Head of caudate nucleus (tissue), 42 donors: ENCODE measurements around the gene YPEL3.
"Not testable (repeated sequence)": the region's sequence is repeated elsewhere in the genome, so short reads cannot be mapped to it uniquely, and the experiment has no call there.

Experiments
- DNase-seq, 42 donors: peaks; one replicate each; pipeline versions ENCODE4 v3.0.0 to v3.0.0-alpha.2; 2020 to 2021; ENCODE audit warnings: mixed read lengths in 7 of 42
- intact Hi-C: fragments of 100-400 bp; cut with DNase I; formaldehyde crosslinking; loops from one replicate; pipeline ENCODE4 v1.15.0; 2022

Gene YPEL3, protein sequence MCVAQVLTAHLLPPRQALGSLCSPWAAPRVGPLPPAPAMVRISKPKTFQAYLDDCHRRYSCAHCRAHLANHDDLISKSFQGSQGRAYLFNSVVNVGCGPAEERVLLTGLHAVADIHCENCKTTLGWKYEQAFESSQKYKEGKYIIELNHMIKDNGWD

DNA sequence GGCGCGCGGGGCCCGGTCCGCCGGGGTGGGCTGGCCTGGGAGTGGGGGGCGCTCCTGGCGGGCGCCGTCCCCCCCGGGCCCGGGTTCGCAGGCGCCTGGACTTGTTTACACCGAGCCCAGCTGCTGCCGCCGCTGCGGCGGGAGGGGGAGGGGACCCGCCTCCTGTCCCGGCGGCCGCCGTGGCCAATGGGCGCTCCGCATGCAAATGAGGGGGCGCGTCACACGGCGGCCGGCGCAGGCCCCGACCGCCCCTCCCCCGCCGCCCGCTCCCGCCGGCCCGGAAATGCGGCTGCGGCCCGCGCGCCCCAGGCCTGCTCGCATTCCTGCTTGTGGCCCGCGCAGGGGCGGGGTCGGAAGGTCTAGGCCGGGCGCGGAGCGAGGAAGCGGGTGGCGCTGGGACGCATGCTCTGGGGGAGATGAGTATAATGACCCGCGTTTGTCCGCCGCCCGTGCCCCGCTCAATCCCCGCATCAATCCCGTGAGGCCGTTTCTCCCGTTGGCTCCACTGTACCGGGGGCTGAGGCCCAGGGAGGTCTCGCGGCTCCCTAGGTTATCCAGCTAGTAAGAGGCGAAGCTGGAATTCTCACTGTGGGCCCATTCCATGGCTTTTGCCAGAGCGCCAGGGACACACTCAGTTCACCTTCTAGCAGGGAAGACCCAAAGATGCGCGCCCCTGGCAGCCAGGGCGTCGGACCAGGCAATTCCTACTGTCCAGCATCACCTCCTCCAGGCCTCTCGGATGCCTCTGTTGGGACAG, at the start of gene YPEL3:
TSS of gene YPEL3 (minus strand) at position 109 of the 757 bp plus-strand sequence. CDS start 731 bp downstream, outside the sequence.
- peak; percentile 83 to 97 (median 93) for DNase-seq
- intact Hi-C loops = no loop called here

DNA sequence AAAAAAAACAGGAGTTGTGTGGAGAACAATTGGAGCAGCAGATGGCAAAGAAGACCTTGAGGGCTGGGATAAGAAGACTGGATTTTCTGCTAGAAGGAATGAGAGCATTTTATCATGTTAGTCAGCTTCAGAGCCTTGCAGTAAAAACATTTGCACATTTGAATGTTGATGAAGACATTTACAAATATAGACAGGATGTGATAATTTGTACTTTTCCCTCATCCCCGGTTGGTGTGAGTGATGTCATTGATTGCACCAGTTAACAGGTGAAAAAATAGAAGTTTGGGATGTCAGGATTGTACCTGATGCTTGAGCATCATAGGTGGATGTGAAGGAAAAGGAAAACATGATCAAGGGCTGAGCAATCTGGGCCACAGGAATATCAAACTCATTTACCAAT, 49.6 kb upstream of the YPEL3 start:
- DNase-seq = no peak
- intact Hi-C loops = no loop called here

DNA sequence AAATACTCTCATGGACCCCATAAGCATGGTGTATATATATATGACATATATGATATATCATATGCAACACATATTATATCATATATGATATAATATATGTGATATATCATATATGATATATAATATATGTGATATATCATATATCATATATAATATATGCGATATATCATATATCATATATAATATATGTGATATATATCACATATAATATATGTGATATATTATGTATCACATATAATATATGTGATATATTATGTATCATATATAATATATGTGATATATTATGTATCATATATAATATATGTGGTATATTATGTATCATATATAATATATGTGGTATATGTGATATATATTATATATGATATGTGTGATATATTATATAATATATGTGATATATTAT, 48.9 kb upstream of the YPEL3 start:
- no peak for DNase-seq
- intact Hi-C loops = no loop called here

DNA sequence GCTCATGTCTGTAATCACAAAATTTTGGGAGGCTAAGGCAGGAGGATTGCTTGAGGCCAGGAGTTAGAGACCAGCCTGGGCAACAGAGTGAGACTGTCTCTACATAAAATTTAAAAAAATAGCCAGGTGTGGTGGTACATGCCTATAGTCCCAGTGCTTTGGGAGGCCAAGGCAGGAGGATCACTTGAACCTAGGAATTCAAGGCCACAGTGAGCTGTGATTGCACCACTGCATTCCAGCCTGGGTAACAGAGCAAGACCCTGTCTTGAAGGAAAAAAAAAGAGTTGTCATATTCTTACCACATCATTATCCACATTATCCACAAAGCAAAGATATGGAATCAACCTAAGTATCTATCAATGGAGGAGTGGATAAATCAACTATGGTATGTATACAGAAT, 48.0 kb upstream of the YPEL3 start:
- intact Hi-C loops = no loop called here
- no peak for DNase-seq

DNA sequence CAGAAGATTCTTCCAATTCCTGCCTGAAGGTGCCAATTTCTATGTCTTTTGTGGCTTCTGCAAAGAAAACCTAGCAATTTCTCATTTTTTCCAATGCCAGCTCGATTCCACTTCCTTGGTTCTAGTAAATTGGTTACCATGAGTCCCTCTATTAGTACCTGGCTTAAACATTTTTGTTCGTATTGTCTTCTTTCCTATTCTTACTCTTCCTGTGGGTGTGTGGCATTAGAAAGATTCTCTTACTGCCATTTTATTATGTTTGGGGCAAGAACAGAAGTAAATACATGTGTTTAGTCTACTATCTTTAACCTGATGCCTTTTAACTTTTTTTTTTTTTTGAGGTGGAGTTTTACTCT, 47.3 kb upstream of the YPEL3 start:
- intact Hi-C loops = no loop called here
- DNase-seq = no peak

DNA sequence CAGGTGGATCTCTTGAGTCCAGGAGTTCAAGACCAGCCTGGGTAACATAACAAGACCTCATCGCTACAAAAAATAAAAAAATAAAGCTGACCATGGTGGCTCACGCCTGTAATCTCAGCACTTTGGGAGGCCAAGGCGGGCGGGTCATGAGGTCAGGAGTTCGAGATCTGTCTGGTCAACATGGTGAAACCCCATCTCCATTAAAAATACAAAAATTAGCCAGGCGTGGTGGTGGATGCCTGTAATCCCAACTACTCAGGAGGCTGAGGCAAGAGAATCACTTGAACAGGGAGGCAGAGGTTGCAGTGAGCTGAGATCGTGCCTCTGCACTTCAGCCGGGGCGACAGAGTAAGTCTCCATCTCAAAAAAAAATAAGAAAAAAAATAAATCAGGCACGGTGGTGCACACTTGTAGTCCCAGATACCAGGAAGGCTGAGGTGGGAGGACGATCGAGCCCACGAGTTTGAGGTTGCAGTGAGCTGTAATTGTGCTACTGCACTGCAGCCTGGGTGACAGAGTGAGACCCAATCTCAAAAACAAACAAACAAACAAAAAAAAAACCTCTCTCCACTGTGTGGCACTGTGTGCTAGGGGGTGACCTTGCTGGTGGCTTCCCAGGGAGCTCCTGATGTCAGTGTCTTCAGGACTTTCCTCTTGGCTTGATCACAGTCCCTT, 46.8 kb upstream of the YPEL3 start:
- intact Hi-C loops = no loop called here
- peak in 1 of 42 donors; percentile 12 for DNase-seq

DNA sequence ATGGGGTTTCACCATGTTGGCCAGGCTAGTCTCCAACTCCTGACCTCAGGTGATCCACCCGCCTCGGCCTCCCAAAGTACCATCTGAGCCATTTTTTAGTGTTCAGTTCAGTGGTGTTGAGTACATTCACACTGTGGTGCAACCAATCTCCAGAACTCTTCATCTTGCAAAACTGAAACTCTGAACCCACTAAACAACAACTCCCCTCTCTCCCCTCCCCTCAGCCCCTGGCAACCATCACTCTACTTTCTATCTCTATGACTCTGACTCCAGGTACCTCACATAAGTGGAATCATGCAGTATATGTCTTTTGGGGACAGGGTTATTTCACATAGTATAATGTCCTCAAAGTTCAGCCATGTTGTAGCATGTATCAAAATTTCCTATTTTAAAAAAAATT, 45.7 kb upstream of the YPEL3 start:
- no peak for DNase-seq
- intact Hi-C loops = no loop called here

DNA sequence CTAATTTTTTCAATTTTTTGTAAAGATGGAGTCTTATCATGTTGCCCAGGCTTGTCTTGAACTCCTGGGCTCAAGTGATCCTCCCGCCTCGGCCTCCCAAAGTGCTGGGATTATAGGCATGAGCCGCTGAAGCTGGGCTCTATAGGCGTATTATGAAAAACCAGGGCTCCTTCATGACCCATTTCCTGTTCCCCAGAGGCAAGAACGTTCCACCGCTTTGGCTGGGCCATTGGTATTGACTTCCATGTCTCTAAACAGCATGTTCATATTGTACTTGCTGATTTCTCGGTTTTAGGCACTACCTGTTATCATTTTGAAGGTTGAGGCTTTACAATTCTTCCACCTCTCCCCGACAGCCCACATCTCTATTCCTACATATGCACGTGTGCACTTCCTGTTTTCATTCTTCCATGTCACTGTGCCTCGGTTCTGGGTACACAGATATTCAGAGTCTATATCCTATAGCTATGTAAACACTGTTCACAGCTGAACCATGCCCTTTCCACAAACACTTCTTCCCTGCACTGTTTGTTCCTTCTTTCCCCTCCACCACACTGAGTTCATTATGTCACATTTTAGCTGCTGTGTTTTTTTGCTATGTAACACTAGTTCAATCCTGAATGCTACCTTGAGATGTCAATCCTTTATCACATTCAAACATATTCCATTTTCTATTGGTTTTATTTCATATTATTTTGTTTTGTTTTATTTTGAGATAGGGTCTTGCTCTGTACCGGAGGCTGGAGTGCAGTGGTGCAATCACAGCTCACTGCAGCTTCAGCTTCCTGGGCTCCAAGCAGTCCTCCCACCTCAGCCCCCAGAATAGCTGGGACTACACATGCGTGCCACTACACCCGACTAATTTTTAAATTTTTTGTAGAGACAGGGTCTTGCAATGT, 43.8 kb upstream of the YPEL3 start:
- intact Hi-C loops = no loop called here

DNA sequence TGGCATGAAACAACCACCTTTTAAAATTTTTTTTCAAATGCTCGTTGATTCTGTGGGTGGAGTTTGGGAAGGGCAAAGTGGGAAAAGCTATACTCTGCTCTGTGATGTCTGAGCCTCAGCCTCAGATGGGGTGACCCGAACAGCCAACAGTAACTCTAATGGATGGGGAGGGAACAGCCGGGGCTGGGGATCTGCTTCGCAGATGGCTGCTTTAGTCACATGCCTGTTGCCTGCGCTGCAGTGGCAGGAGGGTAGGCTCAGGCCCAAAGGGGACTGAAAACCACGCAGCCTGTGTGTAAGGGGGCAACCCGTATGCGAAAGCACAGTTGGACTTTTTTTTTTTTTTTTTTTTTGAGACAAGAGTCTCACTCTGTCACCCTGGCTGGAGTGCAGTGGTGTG, 41.9 kb upstream of the YPEL3 start:
- peak in 20 of 42 donors; percentile 7 to 55 (median 22) for DNase-seq
- intact Hi-C loops = no loop called here

More for the DNA sequence above, 43.8 kb upstream of the YPEL3 start:
- no peak for DNase-seq

DNA sequence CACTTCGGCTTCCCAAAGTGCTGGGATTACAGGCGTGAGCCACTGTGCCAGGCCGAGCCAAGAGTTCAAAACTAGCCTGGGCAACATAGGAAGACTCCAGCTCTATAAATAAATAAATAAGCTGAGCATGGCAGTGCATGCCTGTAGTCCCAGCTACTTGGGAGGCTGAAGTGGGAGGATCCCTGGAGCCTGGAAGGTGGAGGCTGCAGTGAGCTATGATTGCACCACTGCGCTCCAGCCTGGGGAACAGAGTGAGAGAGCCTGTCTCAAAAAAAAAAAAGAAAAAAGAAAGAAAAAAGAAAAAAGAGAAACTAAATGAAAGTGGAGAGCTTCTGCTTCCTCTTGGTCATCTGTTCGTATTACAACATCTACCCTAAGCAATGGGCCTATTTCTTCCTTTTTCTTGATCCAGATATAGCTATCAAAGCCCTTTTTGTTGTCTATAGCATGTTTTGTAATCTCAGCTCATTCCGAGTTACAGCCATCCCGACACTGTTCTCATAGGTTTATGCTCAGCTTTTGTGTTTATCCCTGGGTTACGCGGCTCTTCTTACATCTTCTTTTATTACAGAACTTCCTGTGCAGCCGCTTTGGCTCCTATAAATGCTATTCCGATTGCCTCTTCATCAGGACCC, 41.1 kb upstream of the YPEL3 start:
- no peak for DNase-seq
- intact Hi-C loops = no loop called here

DNA sequence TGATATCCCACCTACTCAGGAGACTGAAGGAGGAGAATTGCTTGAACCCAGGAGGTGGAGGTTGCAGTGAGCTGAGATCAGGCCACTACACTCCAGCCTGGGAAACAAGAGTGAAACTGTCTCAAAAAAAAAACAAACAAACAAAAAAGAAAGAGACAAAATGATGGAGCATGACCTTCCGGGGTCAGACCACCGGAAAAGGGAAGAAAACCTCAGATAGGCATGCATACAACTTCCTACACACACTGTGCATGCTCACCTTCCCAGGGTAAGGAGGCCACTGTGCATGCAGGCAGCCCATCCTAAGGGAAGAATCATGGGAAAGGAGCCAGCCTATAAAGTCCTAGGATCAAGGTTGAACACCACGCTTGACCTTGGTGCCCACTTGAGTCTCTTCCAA, 36.6 kb upstream of the YPEL3 start:
- intact Hi-C loops = no loop called here
- DNase-seq = no peak

DNA sequence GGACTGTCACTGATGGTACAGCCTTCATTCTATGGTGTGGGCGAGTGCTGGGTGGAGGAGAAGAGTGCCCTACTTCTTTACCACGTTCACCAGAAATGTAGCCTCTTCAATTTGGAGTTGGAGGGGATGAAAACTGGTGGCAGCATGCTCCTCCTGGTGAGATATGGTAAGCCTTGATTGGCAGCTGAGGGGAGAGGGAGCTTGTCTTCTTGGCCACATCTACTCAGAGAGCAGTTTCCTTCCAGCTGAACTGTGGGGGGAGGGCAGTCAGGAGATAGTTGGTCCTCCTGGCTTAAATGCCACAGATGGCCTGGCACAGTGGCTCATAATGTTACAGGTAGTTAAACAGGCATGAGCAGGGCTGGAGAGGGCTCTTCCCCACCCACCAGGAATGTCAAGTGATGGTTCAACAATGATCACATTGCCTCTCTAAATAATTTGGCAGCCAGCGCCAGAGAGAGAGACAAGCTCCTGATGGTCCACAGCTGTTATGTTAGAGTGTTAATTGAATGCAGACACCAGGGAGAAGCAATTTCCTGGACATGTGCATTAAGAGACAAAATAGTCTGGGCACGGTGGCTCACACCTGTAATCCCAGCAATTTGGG, 36.0 kb upstream of the YPEL3 start:
- intact Hi-C loops = no loop called here
- no peak for DNase-seq

DNA sequence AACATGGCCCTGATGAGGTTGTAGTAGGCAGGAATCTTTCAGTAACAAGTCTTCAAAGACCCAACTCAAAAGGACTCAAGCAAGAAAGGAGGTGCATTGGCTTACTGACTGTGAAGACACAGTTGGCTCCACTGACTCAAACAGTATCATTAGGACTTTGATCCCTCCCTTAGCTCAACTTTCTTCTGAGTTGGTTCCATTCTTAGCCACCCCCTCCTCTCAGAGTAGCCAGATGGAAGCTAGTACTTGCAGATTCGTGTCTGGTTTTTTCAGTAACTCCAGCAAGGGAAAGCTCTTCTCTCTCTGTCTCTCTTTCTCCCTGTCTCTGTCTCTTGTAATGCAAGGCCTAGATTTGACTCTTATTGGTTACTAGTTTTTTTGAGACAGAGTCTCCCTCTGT, 32.0 kb upstream of the YPEL3 start:
- DNase-seq = no peak
- intact Hi-C loops = no loop called here

DNA sequence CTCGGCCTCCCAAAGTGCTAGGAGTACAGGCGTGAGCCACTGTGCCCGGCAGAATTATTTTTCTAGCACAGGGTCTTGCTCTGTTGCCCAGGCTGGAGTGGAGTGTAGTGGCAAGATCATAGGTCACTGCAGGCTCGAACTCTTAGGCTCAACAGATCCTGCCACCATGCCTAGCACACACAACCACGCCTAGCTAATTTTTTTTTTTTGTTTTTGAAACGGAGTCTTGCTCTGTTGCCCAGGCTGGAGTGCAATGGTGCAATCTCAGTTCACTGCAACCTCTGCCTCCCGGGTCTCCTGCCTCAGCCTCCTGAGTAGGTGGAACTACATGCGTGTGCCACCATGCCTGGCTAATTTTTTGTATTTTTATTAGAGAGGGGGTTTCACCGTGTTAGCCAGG, 29.7 kb upstream of the YPEL3 start:
- DNase-seq, intact Hi-C loops: not testable (repeated sequence)

DNA sequence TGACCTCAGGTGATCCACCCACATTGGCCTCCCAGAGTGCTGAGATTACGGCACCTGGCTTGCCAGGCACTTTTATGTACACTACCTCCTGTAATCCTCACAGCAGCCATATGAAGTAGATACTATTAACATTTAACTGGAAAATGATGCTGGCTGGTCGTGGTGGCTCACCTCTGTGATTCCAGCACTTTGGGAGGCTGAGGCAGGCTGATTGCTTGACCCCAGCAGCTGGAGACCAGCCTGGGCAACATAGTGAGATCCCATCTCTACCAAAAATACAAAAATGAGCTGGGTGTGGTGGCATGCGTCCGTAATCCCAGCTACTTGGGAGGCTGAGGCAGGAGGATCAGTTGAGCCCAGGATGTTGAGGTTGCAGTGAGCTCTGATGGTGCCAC, 29.0 kb upstream of the YPEL3 start:
- intact Hi-C loops = loop anchor here (5.0 kb wide), 1 partner anchor 58 kb away; the partner anchor contains the start of gene ALDOA
- DNase-seq = no peak

DNA sequence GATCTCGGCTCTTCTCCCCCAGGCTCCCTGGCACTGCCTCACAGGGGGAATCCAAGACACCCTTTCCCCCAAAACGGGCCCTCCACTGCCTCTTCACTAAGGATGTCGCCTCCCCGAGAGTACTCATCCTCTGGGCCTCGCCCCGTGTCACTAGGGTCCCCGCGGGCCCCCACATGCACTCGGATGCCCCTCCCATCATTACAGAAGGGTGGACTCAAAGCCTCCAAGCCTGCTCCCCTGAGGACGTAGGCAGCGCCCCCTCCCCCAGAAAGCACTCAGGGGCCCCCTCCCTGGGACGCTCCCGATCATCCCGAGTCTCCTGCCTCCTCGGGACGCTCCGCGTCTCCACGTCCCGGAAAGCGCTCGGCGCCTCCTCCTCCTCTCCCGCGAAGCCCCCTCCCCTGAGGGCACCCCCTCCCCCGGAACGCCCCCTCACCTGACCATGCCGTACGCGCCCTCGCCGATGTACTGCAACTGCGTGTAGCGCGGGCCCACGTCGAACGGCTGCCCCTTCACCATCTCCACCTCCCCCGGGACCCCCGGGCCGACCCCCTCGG, 26.7 kb upstream of the YPEL3 start:
- intact Hi-C loops = loop anchor here (5.0 kb wide), 1 partner anchor 55 kb away; the partner anchor contains the start of gene ALDOA
- DNase-seq = peak in 9 of 42 donors; percentile 13 to 58 (median 20)

DNA sequence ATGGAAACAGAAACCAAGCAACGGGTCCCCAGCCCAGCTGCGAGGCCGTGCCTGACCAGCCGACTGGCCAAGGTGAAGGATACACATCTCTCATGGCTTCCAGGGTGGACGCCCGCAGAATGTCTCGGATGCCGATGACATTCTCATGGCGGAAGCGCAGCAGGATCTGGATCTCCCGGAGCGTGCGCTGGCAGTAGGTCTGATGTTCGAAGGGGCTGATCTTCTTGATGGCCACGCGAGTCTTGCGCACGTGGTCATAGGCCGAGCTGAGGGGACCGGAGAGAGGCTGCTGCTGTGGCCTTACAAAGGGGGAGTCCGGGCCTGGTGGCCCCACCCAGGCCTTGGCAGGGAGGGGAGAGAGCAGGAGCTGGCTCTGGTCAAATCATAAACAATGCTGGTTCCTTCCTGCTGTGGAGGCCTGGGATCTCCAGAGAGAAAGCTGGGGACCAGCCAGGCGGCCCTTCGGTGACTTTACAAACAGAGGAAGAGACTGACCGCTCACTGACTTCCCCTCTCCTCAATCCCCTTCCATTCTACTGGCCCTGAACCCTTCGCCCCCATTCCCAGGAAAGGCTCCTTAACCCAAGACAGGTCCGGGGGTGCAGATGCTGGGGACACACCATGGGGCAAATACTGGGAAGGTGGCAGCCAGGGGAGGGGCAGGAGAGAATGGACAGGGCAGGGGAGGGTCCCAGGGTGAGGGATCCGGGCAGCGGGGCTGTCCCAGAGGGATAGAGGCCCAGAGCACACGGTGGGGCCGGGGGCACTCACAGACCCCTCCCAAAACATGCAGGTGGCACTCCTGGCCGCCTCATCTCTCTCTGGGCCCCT, 25.9 kb upstream of the YPEL3 start:
- peak in 23 of 42 donors; percentile 14 to 55 (median 29) for DNase-seq

More for the DNA sequence above, 25.9 kb upstream of the YPEL3 start:
- intact Hi-C loops = loop anchor here (5.0 kb wide), 1 partner anchor 55 kb away; the partner anchor contains the start of gene ALDOA
